Adrenal gland (tissue), 5 donors: ENCODE results near the gene ARF1.

Experiments used
- POLR2A ChIP-seq, 2 donors: fragments of 450-650 bp; IDR thresholded peaks; one replicate each; pipeline ENCODE4 v1.6.1; 2017; ENCODE audit warnings: antibody characterized with exemption in 2 of 2, mild to moderate bottlenecking in 2 of 2, moderate library complexity in 1 of 2
- TF ChIP-seq, protein P1 (sequence below), 6 experiments: fragments of 450-650 bp in 4 of 6; fragments of 200-600 bp in 2 of 6; sonication (generic) in 1 of 6; IDR thresholded peaks; 1 replicate in 5 of 6; 2 replicates in 1 of 6; pipeline versions ENCODE4 v1.5.1 to v1.8.0; 2016 to 2021; ENCODE audit warnings: antibody characterized with exemption in 6 of 6, mild to moderate bottlenecking in 2 of 6, moderate library complexity in 1 of 6
- donor health status: DM: no; HTN: no; CAD: no.

DNA sequence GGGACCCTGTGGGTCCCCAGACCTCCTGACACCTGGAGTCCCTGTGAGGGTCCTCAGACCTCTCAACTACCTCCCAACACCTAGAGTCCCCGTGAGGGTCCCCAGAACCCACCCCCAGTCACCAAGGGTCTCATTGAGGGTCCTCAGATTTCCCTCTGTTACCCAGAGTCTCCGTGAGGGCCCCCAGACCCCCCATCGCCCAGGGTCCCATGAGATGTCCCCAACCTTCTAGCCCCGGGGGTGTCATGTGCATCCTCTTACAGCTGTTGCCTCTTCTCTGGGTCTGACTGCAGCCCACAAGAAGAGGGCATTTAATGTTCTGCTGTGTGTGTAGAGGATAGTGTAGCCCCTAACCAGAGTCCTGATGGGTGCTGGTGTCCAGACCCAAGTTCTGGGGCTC, 65.3 kb downstream of the ARF1 start:
- TF ChIP-seq, protein P1, sequence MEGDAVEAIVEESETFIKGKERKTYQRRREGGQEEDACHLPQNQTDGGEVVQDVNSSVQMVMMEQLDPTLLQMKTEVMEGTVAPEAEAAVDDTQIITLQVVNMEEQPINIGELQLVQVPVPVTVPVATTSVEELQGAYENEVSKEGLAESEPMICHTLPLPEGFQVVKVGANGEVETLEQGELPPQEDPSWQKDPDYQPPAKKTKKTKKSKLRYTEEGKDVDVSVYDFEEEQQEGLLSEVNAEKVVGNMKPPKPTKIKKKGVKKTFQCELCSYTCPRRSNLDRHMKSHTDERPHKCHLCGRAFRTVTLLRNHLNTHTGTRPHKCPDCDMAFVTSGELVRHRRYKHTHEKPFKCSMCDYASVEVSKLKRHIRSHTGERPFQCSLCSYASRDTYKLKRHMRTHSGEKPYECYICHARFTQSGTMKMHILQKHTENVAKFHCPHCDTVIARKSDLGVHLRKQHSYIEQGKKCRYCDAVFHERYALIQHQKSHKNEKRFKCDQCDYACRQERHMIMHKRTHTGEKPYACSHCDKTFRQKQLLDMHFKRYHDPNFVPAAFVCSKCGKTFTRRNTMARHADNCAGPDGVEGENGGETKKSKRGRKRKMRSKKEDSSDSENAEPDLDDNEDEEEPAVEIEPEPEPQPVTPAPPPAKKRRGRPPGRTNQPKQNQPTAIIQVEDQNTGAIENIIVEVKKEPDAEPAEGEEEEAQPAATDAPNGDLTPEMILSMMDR (IDR thresholded peaks at IDR 0.05), result no peak
- TF ChIP-seq POLR2A (IDR thresholded peaks at IDR 0.05), result no peak
